RCC 7860 (cell line): ENCODE measurements around the gene ELL.
"Not testable (repeated sequence)": the region's sequence is repeated elsewhere in the genome, so short reads cannot be mapped to it uniquely, and the experiment has no call there.

Experiments used
- DNase-seq: peaks from one replicate; pipeline ENCODE4 v3.0.0-alpha.2; 2015; ENCODE audit warnings: low spot score
- FAIRE-seq: peaks from 2 replicates; lab custom pipeline; 2012; peaks lifted over from hg19 to GRCh38; lab: Jason Lieb, UNC

The ELL gene

DNA sequence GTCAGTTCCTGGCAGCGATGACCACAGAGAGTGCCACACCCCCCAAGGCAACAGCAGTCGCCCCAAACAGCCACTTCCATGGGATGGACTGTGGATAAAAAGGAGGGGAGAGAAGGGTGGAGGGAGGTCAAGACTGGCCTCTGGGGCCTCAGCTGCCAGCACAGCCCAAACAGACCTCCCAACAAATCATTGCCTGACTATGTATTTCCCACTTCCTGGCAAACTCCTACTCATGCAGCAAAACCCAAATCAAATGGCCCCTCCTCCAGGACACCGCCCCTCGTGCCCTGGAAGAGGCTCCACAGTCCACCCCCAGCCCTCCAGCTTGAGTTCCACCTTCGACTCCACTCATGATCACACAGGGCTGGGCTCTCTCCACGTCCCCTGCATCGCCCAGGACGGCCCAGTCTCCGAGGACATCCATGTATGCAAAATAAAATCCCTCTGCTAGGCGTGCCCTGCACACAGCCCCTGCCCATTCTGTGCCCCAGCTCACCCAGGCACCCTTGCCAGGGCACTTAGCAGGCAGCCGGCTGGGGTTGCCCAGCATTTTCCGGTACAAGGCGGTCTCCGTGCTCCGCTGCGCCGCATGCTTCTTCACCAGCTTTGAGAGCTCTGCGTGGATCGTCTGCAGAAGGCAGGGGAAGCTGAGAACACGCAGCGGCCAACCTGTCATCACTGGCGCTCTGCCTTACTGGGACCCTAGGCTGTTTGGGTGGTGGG is 10.5 kb upstream of the ELL start:
- no peak for DNase-seq
- FAIRE-seq, result no peak

DNA sequence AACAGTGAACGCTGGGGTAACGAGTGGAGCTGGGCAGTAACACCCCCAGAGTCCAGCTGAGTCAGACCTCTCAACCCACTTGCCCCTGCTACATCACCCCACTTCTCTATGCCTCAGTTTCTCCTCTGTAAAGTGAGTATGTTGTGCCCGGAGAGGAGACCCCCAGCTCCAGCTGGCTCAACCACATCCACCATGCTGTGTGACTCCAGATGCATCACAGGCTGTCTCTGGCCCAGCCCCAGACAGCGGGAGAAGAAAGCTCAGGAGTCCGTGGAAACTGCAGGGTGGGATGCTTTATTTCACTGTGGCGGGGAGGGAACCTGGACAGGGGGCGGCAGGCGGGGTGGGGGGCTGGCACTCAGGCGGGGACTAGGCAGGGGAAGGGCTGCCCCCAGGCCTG is 9.6 kb upstream of the ELL start:
- no peak for DNase-seq
- no peak for FAIRE-seq

DNA sequence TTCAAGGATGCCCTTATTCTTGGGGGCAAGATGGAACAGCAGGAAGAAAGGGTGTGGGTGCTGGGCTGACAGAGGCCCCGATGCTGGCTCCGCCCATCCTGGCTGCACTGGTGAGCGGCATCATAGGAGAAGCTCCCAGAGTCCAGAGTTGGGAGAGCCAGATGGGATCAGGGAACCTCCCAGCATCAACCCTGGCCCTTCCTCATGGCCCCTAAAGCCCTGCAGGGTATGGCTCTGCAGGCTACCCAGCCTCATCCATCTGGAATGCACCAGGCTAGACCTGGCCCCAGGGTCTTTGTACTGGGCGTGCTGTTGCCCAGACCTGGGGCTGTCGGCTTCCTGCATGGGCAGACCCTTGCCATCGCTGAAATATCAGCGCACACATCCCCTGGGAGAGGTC is 7.9 kb upstream of the ELL start:
- no peak for DNase-seq
- FAIRE-seq, result no peak

DNA sequence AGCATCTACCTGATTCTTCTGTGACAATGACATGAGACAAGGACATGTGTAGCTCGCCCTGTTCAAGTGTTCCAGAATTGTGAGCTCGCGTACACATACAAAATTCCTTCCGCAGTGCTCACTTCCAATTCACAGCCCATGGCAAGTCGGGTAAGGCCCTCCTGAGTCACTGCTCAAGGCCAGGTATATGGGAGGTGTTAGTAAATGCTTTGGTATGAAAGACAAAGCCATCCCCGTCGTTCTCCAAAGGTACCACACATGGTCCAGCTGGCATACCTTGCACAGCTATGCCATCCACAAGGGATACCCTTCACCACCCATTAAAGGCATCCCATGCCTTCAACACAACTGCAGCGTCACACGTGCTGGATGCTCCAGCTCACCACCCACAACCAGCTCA is 4.4 kb upstream of the ELL start:
- DNase-seq (no peak), FAIRE-seq (no peak)

DNA sequence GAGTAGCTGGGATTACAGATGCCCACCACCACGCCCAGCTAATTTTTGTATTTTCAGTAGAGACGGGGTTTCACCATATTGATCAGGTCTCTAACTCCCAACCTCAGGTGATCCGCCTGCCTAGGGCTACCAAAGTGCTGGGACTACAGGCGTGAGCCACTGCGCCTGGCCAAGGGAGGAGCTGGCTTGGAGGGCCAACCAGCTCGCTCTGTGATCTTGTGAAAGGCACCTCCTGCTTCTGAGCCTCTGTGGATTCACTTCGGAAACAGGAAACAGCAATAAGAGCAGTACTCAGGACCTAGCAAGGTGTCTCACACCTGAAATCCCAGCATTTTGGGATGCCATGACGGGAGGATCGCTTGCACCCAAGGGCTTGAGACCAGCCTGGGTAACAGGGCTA is 2.0 kb upstream of the ELL start:
- FAIRE-seq, result no peak
- DNase-seq, result no peak

DNA sequence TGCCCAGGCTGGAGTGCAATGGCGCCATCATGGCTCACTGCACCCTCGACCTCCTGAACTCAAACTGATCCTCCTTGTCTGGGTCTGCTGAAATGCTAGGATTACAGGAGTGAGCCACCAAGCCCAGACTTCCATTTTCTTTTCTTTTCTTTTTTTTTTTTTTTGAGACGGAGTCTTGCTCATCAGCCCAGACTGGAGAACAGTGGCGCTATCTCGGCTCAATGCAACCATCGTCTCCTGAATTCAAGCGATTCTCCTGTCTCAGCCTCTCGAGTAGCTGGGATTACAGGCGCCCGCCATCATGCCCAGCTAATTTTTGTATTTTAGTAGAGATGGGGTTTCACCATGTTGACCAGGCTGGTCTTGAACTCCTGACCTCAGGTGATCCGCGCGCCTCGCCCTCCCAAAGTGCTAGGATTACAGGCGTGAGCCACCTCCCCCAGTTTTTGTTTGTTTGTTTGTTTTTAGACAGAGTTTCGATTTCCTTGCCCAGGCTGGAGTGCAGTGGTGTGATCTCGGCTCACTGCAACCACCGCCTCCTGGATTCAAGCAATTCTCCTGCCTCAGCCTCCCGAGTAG is 1.1 kb upstream of the ELL start:
- not testable (repeated sequence) for FAIRE-seq, DNase-seq

DNA sequence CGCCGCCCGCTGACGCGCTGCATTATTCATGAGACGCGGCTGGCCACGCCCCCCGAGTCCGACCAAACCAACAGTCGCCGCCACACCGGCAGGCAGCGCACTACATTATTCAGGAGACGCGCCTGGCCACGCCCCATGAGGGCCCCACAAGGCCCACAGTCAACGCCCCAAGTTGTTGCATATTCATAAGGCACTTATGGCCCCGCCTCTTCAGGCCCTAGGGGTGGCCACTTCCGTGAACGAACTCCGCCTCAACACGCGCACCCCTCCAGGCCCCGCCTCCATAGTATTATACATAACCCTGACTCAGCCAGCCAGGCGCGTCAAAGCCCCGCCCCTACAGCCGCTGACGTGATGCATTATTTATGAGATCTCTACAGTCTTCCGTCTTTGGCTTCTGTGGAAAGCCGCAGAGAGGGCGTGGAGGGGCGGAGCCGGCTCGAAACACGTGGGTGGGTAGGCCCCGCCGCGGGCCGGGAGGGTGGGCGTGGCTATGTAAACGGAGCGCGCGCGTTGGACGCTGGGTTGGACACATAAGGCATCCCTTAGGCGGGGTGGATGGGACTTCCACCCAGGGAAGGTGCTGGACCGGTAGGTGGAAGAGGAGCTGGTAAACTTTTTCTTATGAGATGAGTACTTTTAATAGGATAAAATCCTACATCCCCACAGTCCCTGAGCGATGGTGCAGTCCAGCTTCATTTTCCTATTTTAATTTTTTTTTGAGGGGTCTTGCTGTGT is 423 bp upstream of the ELL start:
- FAIRE-seq (peak; percentile 91), DNase-seq (peak; percentile 100)

DNA sequence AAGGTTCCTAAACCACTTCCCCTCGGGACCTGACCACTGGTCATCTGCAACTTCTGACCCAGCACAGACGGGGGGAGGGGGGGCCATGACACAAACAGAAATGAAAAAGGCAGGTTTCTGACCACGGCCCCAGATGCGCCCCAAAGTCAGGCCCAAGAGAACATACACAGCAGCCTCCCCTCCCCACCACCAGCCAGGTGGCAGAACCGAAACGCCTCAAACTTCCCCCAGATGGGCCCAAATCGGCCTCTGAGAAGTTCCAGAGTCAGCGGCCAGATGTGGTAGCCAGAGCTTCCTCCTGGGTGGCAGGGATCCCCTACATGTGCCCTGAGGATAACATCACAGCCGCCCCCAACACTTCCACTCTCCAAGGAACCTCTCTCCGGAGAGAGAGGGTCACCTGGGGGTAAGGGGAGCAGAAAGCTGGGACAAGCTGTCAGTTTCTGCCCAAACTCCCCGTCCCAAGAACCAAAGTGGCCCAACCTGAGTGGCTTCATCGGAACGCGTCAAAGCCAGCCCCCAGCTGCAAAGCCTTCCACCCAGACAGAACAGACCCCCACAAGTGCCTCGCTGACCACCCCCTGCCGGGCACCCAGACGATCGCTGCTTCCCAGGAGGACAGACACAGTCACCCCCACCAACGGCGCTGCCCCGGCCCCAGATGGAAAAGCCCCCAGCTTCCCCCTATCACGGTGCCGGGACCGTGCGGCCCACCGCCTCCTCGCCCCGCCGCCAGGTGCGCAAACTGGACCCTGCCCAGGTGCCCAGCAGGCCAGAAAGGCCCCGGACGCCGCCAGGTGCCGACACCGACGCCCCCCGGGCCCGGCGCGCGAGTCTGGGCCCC is 800 bp downstream of the ELL start:
- FAIRE-seq, result no peak
- no peak for DNase-seq

DNA sequence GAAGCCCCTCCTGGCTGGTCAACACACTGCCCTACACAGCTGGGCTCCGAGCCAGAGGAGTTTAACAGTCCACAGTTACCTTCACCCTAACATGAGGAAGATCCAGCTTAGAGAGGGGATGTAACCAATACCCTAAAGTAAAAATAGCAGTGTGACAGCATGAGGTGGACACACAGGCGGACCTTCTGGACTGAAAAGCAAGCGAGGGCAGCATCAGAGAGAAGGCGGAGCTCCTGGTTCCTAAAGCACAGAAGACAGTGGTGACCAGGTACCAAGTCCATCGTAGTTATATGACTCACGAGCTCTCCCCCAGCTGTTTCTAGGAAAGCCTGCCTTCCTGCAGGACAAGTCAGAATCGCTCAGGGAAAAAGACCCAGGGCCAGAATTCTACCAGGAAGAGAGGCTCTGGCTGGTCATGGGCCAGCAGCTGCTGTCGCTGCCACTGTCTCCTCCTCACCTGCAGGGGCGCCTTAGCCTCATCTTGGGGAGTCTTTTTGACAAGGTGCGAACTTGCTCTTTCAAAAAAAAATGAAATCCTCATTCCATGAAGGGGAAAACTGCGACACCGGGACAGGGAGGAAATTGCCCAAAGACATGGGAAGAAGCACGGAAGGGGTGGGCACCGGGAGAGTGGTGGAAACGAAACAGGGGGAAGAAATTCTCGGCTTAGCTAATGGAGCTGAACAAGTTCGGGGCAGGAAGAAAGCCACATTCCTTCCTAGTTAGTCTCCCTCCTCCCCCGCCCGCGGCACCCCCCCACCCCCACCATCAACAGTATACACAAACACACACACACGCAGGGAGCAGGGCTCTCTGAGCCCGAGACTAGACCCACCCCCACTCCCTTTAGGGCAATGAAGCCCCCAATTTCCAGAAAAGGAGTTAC is 1.7 kb downstream of the ELL start:
- DNase-seq (peak; percentile 88), FAIRE-seq (peak; percentile 73)

DNA sequence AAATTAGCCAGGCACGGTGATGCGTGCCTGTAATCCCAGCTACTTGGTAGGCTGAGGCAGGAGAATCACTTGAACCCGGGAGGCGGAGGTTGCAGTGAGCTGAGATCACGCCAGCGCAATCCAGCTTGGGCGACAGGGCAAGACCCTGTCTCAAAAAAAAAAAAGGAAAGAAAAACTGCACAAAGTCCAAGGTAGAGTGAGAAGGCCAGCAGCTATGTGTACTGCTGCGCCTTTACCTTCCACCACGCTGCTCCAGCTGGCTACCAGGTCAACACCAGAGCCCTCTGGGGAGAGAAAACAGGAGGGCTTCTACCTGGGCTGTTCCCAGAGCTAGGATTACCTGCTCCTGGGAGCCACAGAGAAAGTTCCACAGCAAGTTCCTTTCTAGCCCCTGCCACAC is 3.2 kb downstream of the ELL start:
- no peak for FAIRE-seq
- no peak for DNase-seq

DNA sequence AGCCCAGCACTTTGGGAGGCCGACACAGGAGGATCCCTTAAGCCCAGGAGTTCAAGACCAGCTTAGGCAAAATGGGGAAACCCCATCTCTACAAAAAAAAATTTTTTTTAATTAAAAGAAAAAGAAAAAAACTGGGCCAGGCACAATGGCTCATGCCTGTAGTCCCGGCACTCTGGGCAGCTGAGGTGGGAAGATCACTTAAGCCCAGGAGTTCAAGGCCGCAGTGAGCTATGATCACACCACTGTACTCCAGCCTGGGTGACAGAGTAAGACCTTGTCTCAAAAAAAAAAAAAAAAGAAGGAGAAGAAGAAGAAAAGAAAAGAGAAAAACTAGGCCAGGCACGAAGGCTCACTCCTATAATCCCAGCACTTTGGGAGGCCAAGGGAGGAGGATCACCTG is 4.3 kb downstream of the ELL start:
- DNase-seq (no peak), FAIRE-seq (no peak)

DNA sequence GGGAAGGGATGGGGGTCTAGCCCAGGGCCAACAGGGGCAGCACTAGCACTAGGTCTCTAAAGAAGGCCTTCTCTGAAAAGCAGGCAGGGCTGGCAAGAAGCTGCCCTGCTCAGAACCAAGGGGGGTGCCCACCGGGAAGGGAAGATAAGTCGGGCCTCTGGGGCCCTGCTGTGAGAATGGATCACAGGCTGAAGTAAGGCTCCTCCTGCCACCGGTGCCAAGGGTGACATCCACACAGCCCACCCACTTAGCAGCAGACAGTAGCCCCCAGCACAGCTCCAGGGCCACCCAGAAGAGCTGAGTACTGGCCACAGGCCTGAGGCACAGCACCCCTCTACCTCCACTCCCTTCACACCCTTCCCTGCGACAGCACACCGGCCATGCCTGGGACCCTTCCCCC is 5.9 kb downstream of the ELL start:
- FAIRE-seq, result no peak
- no peak for DNase-seq

DNA sequence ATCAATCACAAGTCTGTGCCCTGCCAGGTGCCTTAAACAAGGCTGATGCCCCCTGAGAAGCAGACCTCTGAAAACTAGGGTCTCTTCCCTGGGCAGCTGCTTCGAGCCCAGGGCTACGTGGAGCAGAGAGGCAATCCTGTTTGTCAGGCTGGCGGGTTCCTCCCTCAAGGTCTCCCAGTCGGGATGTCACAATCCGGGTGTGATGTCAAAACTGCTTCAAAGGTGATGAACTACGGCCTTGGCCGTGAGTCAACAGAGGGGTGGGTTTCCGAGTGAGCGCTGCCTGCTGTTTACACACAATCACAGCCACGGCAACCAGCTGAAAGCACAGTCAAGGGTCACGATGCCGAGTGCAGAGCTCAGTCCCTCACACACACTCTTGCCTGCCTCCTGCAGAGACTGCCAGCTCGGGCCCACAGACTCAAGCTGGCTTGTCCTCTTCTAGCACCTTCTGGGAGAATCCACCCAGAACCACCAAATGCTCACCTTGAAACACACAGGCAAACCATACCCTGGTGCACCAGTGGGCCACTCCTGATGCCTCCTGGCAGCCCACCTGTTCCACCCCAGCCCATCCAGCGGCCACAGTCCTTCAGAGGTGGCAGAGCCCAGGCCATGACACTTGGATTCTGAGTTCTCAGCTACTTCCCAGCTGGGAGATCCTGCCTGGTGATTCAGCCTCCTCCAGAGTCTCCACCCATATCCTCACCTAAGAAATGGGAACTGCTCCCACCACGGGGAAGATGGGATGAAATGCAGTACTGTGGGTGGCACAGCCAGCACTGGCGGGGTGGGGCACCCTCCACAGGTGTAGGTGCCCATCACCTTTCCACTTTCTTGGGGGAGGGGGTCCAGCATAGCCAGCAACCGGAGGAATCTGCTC is 6.8 kb downstream of the ELL start:
- DNase-seq (peak; percentile 16), FAIRE-seq (no peak)

DNA sequence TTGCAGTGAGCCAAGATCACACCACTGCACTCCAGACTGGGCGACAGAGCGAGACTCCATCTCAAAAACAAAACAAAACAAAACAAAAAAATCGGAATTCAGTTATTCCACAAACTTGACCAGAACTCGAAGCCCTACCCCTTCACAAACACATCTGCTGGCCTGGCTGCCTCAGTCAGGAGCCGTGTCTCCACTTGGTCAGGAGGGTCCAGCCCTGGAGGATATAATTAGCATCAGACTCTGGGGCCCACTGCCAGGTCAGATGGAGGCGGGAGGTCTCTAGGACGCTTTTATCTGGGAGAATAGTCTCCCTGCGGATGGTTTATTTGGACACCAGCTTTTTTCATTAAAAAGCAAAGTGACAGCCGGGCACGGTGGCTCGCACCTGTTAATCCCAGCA is 8.0 kb downstream of the ELL start:
- FAIRE-seq (no peak), DNase-seq (no peak)

DNA sequence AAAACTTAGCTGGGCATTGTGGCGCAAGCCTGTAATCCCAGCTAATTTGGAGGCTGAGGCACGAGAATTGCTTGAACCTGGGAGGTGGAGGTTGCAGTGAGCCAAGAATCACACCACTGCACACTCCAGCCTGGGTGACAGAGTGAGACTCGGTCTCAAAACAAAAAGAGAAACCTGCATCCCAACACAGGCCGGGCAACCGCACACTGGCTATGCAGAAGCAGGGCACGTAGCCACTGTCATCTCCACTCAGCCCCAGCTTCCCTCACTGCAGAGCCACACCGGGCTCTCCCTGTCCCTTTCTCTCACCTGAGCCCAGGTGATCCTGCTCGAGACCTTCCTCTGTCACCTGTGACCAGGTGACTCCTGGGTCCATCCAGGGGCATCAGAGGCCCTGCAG is 11.7 kb downstream of the ELL start:
- DNase-seq, result no peak
- no peak for FAIRE-seq

DNA sequence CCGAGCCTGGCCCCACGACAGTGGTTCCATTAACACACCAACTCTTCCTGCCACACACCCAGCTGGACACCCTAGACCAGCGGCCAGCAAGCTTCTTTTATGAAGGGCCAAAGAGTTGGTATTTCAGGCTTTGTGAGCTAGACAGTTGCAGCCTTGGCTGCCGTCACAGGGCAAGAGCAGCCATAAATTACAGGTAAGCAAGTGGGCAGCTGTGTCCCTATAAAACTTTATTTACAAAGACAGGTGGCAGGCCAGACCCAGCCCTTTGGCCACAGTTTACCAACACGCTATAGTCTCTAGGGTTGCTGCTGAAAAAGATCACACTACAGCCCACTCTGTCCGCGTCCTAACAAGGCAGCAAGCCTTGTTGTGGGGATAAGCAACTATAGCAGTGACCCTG is 13.3 kb downstream of the ELL start:
- no peak for FAIRE-seq
- DNase-seq, result no peak

DNA sequence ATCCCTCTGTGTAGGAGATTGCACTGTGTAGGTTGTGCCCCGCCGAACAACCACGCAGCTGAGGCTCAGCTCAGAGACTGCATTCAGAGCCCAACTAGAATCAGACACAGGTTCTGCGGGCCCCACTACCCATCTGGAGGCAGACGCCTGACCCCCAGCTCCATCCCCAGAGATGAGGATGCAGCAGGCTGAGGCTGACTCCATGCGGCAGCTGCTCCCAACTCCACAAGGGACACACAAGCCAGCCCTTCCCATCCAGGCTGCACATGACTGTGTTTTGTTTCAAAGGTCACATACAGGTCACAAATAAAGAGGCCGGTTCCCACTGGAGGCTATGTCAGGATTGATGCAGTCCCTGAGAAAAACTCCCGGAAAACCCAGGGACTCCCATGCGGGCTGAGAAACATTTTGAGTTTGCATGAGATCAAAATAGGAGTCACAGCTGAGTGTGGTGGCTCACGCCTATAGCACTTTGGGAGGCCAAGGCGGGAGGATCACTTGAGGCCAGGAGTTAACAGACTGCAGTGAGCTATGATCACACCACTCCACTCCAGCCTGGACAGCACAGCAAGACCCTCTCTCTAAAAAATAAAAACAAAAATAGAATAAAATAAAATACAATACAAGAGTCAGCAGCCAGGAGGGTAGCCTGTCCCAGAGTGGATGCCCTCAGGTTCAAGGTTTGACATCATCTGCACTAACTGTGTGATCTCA is 14.0 kb downstream of the ELL start:
- DNase-seq (no peak), FAIRE-seq (no peak)

DNA sequence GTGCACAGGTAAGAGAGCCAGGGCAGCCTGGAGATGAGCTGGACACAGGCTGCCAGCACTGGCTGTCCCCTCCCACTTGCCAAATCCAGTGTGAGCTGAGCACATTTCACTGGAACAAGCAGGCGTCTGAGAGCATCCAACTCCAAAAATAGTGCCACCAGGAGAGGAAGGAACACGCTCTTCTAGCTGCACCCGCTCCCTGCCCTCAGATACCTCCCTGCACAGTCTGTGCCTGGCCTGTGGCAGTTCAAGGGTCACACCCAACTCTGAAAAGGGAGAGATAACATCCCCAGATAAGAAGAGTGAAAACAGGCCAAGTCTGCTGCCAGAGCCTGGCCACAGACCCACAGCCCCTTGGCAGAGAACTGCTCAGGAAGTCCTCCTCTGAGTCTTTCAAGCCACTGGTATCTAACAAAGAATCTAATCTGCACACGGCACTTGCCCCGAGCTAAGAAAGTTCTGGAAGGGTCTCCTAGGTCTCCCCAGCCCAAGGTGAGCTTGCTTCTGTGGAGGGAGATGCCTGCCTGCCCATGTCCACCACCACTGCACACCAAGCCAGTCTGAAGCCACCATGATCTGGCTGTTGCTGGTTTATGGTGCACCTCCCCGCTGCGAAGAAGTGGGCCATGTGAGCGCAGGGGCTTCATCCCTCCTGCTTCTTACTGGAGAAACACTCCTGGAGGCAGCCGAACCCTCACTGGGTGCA is 14.7 kb downstream of the ELL start:
- FAIRE-seq (no peak), DNase-seq (no peak)
